Activated CD4-positive, alpha-beta T cell treated with anti-CD3 and anti-CD28 coated beads, Interleukin-2, amount 50 U/mL, for 24 hours (primary cell): Measurements from ENCODE around the gene TNXB.
"Not testable (repeated sequence)": the region's sequence is repeated elsewhere in the genome, so short reads cannot be mapped to it uniquely, and the experiment has no call there.

Experiments used
- DNase-seq, 2 donors: peaks; one replicate each; pipeline ENCODE4 v3.0.0-alpha.2; 2020; ENCODE audit warnings: low read depth in 1 of 2, low spot score in 1 of 2

TNXB gene

GRCh38 chr6:32041050-32041321 is 68.2 kb downstream of the TNXB start:
- not testable (repeated sequence) for DNase-seq

GRCh38 chr6:32040299-32041049 is 68.7 kb downstream of the TNXB start:
- not testable (repeated sequence) for DNase-seq

GRCh38 chr6:32039321-32040274 is 69.5 kb downstream of the TNXB start:
- DNase-seq: not testable (repeated sequence)

- DNase-seq: not testable (repeated sequence)
Measured at GRCh38 chr6:32038878-32039277, 70.3 kb downstream of the TNXB start.

- not testable (repeated sequence) for DNase-seq
Measured at GRCh38 chr6:32037598-32038524, 71.3 kb downstream of the TNXB start, which contains the start of gene CYP21A2. Gene CYP21A2 (plus strand): TSS chr6:32038415. CDS start chr6:32038423, 8 bp downstream.

- not testable (repeated sequence) for DNase-seq
Measured at GRCh38 chr6:32037136-32037535, 72.0 kb downstream of the TNXB start.

- not testable (repeated sequence) for DNase-seq
Measured at GRCh38 chr6:32035283-32036013, 73.7 kb downstream of the TNXB start.

- DNase-seq: not testable (repeated sequence)
Measured at GRCh38 chr6:32029553-32029952, 79.6 kb downstream of the TNXB start.

GRCh38 chr6:32028631-32029030 is 80.5 kb downstream of the TNXB start:
- DNase-seq: not testable (repeated sequence)

- DNase-seq: not testable (repeated sequence)
Measured at GRCh38 chr6:32022100-32022499, 87.0 kb downstream of the TNXB start.

GRCh38 chr6:32014547-32014946 is 94.6 kb downstream of the TNXB start, which contains the start of gene C4B:
Gene C4B (plus strand): TSS chr6:32014795. CDS start chr6:32014846, 51 bp downstream.
- DNase-seq: not testable (repeated sequence)

- DNase-seq: not testable (repeated sequence)
Measured at GRCh38 chr6:32013738-32014137, 95.4 kb downstream of the TNXB start.

GRCh38 chr6:32012941-32013617 is 96.1 kb downstream of the TNXB start:
- not testable (repeated sequence) for DNase-seq

- not testable (repeated sequence) for DNase-seq
Measured at GRCh38 chr6:32010856-32011530, 98.1 kb downstream of the TNXB start.

GRCh38 chr6:32009537-32009936 is 99.6 kb downstream of the TNXB start:
- DNase-seq: not testable (repeated sequence)

GRCh38 chr6:32008616-32009015 is 100.5 kb downstream of the TNXB start:
- not testable (repeated sequence) for DNase-seq

- not testable (repeated sequence) for DNase-seq
Measured at GRCh38 chr6:32008037-32008436, 101.1 kb downstream of the TNXB start.

GRCh38 chr6:32007086-32007485 is 102.1 kb downstream of the TNXB start:
- DNase-seq: not testable (repeated sequence)

GRCh38 chr6:32005991-32006529 is 103.1 kb downstream of the TNXB start:
- not testable (repeated sequence) for DNase-seq
